HCT116 (cell line): ENCODE results near the gene CCDC88C. TPM values are rescaled to one million over a fixed set of nuclear protein-coding genes. Genes with fewer than 3 reads are reported as not detected.

Experiments
- ATAC-seq: fragments of 200-7000 bp; cut with Tn5 transposase; 2 replicates; pipeline ENCODE4 v1.9.1; 2020; ENCODE audit warnings: mild to moderate bottlenecking, moderate library complexity
- BruUV-seq: library from RNA; stranded (reverse); fragments of 400-500 nt; replicated peaks from 2 replicates; lab custom pipeline; 2021; lab: Mats Ljungman, UMichigan
- CTCF ChIA-PET: fragments of 300-600 bp; sonication (Branson Sonifier 250); formaldehyde crosslinking; loops from one replicate; lab custom pipeline; 2021; ENCODE audit warnings: antibody characterized with exemption; lab: Charles Lee
- POLR2A ChIA-PET: fragments of 300-600, 350-600 bp; sonication (Branson Sonifier 250); formaldehyde crosslinking; loops from one replicate; lab custom pipeline; 2021; ENCODE audit warnings: antibody characterized with exemption; lab: Charles Lee
- RAD21 ChIA-PET, 2 experiments: fragments of 300-600 bp; sonication (Branson Sonifier 250); formaldehyde crosslinking; loops; one replicate each; lab custom pipeline; 2023; ENCODE audit warnings: low total read pairs in 2 of 2; ENCODE audit not compliant: uncharacterized antibody in 2 of 2, unreplicated experiment in 2 of 2, low non-redundant PET in 1 of 2; lab: Charles Lee
- DNase-seq: peaks from one replicate; pipeline ENCODE4 v3.0.0-alpha.2; 2010; ENCODE audit warnings: low read depth, low spot score
- H2AFZ ChIP-seq: fragments of 200-600 bp; shearing (Covaris generic), sonication (generic); 2 replicates; pipeline ENCODE4 v1.6.1; 2017; ENCODE audit warnings: low read depth, mixed run types, mixed read lengths, antibody characterized with exemption, low read length; ENCODE audit not compliant: poor library complexity, severe bottlenecking
- H3K27ac ChIP-seq: 2 replicates; pipeline ENCODE4 v1.5.1; 2012; ENCODE audit warnings: low read depth, low read length
- H3K27me3 ChIP-seq: fragments of 200-600 bp; sonication (generic); 2 replicates; pipeline ENCODE4 v1.6.1; 2016; ENCODE audit warnings: mixed run types, low read length, mixed read lengths; ENCODE audit not compliant: insufficient read depth
- H3K36me3 ChIP-seq, 2 experiments: fragments of 200-500 bp in 1 of 2; fragments of 200-600 bp in 1 of 2; sonication (Bioruptor generic) in 1 of 2; sonication (generic) in 1 of 2; 2 replicates each; pipeline versions ENCODE4 v1.5.1 to v1.6.1; 2014 to 2016; ENCODE audit warnings: low read length in 2 of 2, inconsistent platforms in 1 of 2, mixed read lengths in 1 of 2, mixed run types in 1 of 2; ENCODE audit not compliant: insufficient read depth in 2 of 2, control insufficient read depth in 1 of 2
- H3K4me1 ChIP-seq, 2 experiments: fragments of 200-600 bp in 1 of 2; sonication (generic) in 1 of 2; 2 replicates each; pipeline versions ENCODE4 v1.5.1 to v1.6.1; 2012 to 2017; ENCODE audit warnings: low read length in 2 of 2, inconsistent platforms in 1 of 2, mild to moderate bottlenecking in 1 of 2, mixed read lengths in 1 of 2, mixed run types in 1 of 2, moderate library complexity in 1 of 2; ENCODE audit not compliant: insufficient read depth in 2 of 2, control insufficient read depth in 1 of 2
- H3K4me2 ChIP-seq: fragments of 200-600 bp; sonication (generic); 2 replicates; pipeline ENCODE4 v1.6.1; 2017; ENCODE audit warnings: mixed run types, low read length, mixed read lengths
- H3K4me3 ChIP-seq, 2 experiments: fragments of 200-600 bp in 1 of 2; sonication (generic) in 1 of 2; replicated peaks in 1 of 2; 2 replicates each; pipeline ENCODE4 v1.5.1; 2011 to 2016; ENCODE audit warnings: low read length in 2 of 2, control low read depth in 1 of 2, low read depth in 1 of 2, mild to moderate bottlenecking in 1 of 2, mixed read lengths in 1 of 2, mixed run types in 1 of 2
- H3K79me2 ChIP-seq: fragments of 200-600 bp; sonication (generic); 2 replicates; pipeline ENCODE4 v1.6.1; 2017; ENCODE audit warnings: mild to moderate bottlenecking, mixed run types, low read length, moderate library complexity, mixed read lengths; ENCODE audit not compliant: insufficient read depth
- H3K9ac ChIP-seq: fragments of 200-600 bp; sonication (generic); 2 replicates; pipeline ENCODE4 v1.6.1; 2016; ENCODE audit warnings: low read length, mixed read lengths
- H3K9me2 ChIP-seq: fragments of 200-600 bp; sonication (generic), shearing (Covaris generic); 2 replicates; pipeline ENCODE4 v1.6.1; 2017; ENCODE audit warnings: mixed run types, mild to moderate bottlenecking, moderate library complexity; ENCODE audit not compliant: insufficient read depth
- H3K9me3 ChIP-seq, 2 experiments: fragments of 200-500 bp in 1 of 2; fragments of 200-600 bp in 1 of 2; sonication (Bioruptor generic) in 1 of 2; sonication (generic) in 1 of 2; 2 replicates each; pipeline ENCODE4 v1.6.1; 2014 to 2017; ENCODE audit warnings: low read length in 2 of 2, mixed read lengths in 2 of 2, inconsistent platforms in 1 of 2, low read depth in 1 of 2, mild to moderate bottlenecking in 1 of 2, mixed run types in 1 of 2, moderate library complexity in 1 of 2; ENCODE audit not compliant: control insufficient read depth in 1 of 2, insufficient read depth in 1 of 2
- H4K20me1 ChIP-seq: fragments of 200-600 bp; sonication (generic), shearing (Covaris generic); 2 replicates; pipeline ENCODE4 v1.6.1; 2017; ENCODE audit warnings: mixed run types, mild to moderate bottlenecking, moderate library complexity; ENCODE audit not compliant: insufficient read depth
- ATF3 ChIP-seq: IDR thresholded peaks from 2 replicates; pipeline ENCODE4 v1.6.1; 2012
- CEBPB ChIP-seq: IDR thresholded peaks from 2 replicates; pipeline ENCODE4 v1.6.1; 2012; ENCODE audit warnings: low read depth
- CTCF ChIP-seq, 3 experiments: fragments of 200-600 bp in 1 of 3; sonication (generic) in 1 of 3; IDR thresholded peaks in 2 of 3; conservative IDR thresholded peaks in 1 of 3; 2 replicates each; pipeline ENCODE4 v1.5.1; 2012 to 2017; ENCODE audit warnings: low read depth in 2 of 3, low read length in 2 of 3, antibody characterized with exemption in 1 of 3, borderline replicate concordance in 1 of 3, control low read depth in 1 of 3, mild to moderate bottlenecking in 1 of 3, mixed read lengths in 1 of 3, mixed run types in 1 of 3, moderate library complexity in 1 of 3; ENCODE audit not compliant: insufficient read depth in 1 of 3
- EGR1 ChIP-seq: IDR thresholded peaks from 2 replicates; pipeline ENCODE4 v1.6.1; 2012; ENCODE audit warnings: low read depth
- EZH2 ChIP-seq: fragments of 200-600 bp; sonication (generic); IDR thresholded peaks from 2 replicates; pipeline ENCODE4 v1.6.1; 2017; ENCODE audit warnings: antibody characterized with exemption, mixed run types
- EZH2phosphoT487 ChIP-seq: fragments of 200-600 bp; IDR thresholded peaks from 2 replicates; pipeline ENCODE4 v1.6.1; 2018; ENCODE audit warnings: antibody characterized with exemption, borderline replicate concordance
- FOSL1 ChIP-seq: IDR thresholded peaks from 2 replicates; pipeline ENCODE4 v1.6.1; 2012; ENCODE audit warnings: low read depth
- MAX ChIP-seq: IDR thresholded peaks from 2 replicates; pipeline ENCODE4 v1.6.1; 2012
- POLR2AphosphoS5 ChIP-seq: IDR thresholded peaks from 2 replicates; pipeline ENCODE4 v1.6.1; 2011; ENCODE audit warnings: mild to moderate bottlenecking, low read depth, low read length, moderate library complexity
- RAD21 ChIP-seq: IDR thresholded peaks from 2 replicates; pipeline ENCODE4 v1.6.1; 2012; ENCODE audit warnings: low read depth, mild to moderate bottlenecking
- SIN3A ChIP-seq: IDR thresholded peaks from 2 replicates; pipeline ENCODE4 v1.6.1; 2012; ENCODE audit warnings: low read depth
- SP1 ChIP-seq: IDR thresholded peaks from 2 replicates; pipeline ENCODE4 v1.6.1; 2012; ENCODE audit warnings: low read depth
- SRF ChIP-seq: IDR thresholded peaks from 2 replicates; pipeline ENCODE4 v1.6.1; 2012; ENCODE audit warnings: low read depth
- TCF7L2 ChIP-seq: IDR thresholded peaks from 2 replicates; pipeline ENCODE4 v1.7.0; 2011; ENCODE audit warnings: borderline replicate concordance, inconsistent platforms; ENCODE audit not compliant: insufficient read depth, insufficient read length; ENCODE audit errors: extremely low read depth
- YY1 ChIP-seq: IDR thresholded peaks from 2 replicates; pipeline ENCODE4 v1.6.1; 2011; ENCODE audit warnings: low read length, low read depth, moderate library complexity, mild to moderate bottlenecking; ENCODE audit not compliant: insufficient replicate concordance; ENCODE audit errors: extremely low read depth
- ZBTB33 ChIP-seq: IDR thresholded peaks from 2 replicates; pipeline ENCODE4 v1.6.1; 2011; ENCODE audit warnings: mild to moderate bottlenecking, low read length, moderate library complexity; ENCODE audit not compliant: insufficient replicate concordance; ENCODE audit errors: extremely low read depth
- ZFX ChIP-seq: fragments of 450-650 bp; IDR thresholded peaks from 2 replicates; pipeline ENCODE4 v1.6.1; 2017
- ZNF274 ChIP-seq: fragments of 200-500 bp; sonication (Bioruptor generic); IDR thresholded peaks from 2 replicates; pipeline ENCODE4 v1.6.1; 2014; ENCODE audit warnings: mild to moderate bottlenecking, low read depth, low read length, inconsistent platforms
- intact Hi-C: fragments of 100-400 bp; cut with micrococcal nuclease; formaldehyde crosslinking; loops from 2 replicates; pipeline ENCODE4 v1.10.0; 2022
- total RNA-seq: library from RNA; stranded (reverse); gene quantifications from one replicate; pipeline ENCODE4 v1.2.1, GENCODE V29; 2021; ENCODE audit not compliant: unreplicated experiment

Gene CCDC88C
- total RNA-seq, 1 experiment from 2014 or later, result 20.8 TPM

GRCh38 chr14:91343051-91343450, 74.6 kb downstream of the CCDC88C start (continued):
- TF ChIP-seq CTCF (IDR thresholded peaks at IDR 0.05 in 2 of 3, conservative IDR thresholded peaks at IDR 0.05 in 1 of 3; ENCODE audit: borderline replicate concordance in 1 of 3, insufficient read depth in 1 of 3, low read depth in 2 of 3, low read length in 2 of 3) (no peak), EZH2 (no peak), SRF (no peak), POLR2AphosphoS5 (no peak), CEBPB (no peak), ZNF274 (no peak), EGR1 (no peak), FOSL1 (no peak), SIN3A (no peak)

GRCh38 chr14:91342206-91342760, 75.3 kb downstream of the CCDC88C start:
- ChIA-PET POLR2A (no interaction called here), CTCF (no interaction called here)
- TF ChIP-seq ZFX (no peak), CEBPB (no peak), SP1 (no peak), YY1 (no peak), EGR1 (no peak), POLR2AphosphoS5 (no peak), EZH2 (no peak), ATF3 (no peak), FOSL1 (no peak), ZBTB33 (no peak), EZH2phosphoT487 (no peak), TCF7L2 (no peak), MAX (no peak), CTCF (IDR thresholded peaks at IDR 0.05 in 2 of 3, conservative IDR thresholded peaks at IDR 0.05 in 1 of 3; ENCODE audit: borderline replicate concordance in 1 of 3, insufficient read depth in 1 of 3, low read depth in 2 of 3, low read length in 2 of 3) (no peak), SRF (no peak), RAD21 (no peak), ZNF274 (no peak)

More at GRCh38 chr14:91342206-91342760, 75.3 kb downstream of the CCDC88C start:
- no peaks in the 10 kb centered on the region for H3K9me2 ChIP-seq
- H3K79me2 ChIP-seq, result no peaks in the 10 kb centered on the region; the same call in 1 of the 2 replicates
- DNase-seq (no peak), ATAC-seq (no peak)
- H3K27me3 ChIP-seq, result no peaks in the 10 kb centered on the region
- no peak overlapping the region for H3K9ac ChIP-seq
- H3K9me3 ChIP-seq, result no peaks in the 10 kb centered on the region
- no peak overlapping the region for H3K27ac ChIP-seq
- H3K4me1 ChIP-seq, result no peaks in the 10 kb centered on the region
- no peaks in the 10 kb centered on the region for H3K36me3 ChIP-seq
- intact Hi-C loops, result no loop called here
- H3K4me3 ChIP-seq, result no peak overlapping the region
- H2AFZ ChIP-seq, result no peak overlapping the region
- BruUV-seq, result no TSS peak
- H4K20me1 ChIP-seq, result no peaks in the 10 kb centered on the region
- RAD21 ChIA-PET, result no interaction called here
- H3K4me2 ChIP-seq, result no peak overlapping the region
